H1 (cell line): Measurements from ENCODE around the gene FGF11.

Experiments used
- EP300 ChIP-seq, 2 experiments: IDR thresholded peaks; 1 replicate in 1 of 2; 2 replicates in 1 of 2; pipeline ENCODE4 v1.6.1; 2011 to 2012; ENCODE audit warnings: low read depth in 2 of 2, low read length in 2 of 2, mild to moderate bottlenecking in 2 of 2, borderline replicate concordance in 1 of 2, inconsistent platforms in 1 of 2, moderate library complexity in 1 of 2
- EZH2 ChIP-seq: fragments of 200-600 bp; sonication (generic); IDR thresholded peaks from 2 replicates; pipeline ENCODE4 v1.7.1; 2012; ENCODE audit warnings: low read depth, mild to moderate bottlenecking, moderate library complexity, low read length, inconsistent platforms; ENCODE audit not compliant: severe bottlenecking
- ZNF274 ChIP-seq: IDR thresholded peaks from 2 replicates; pipeline ENCODE4 v1.7.0; 2012; ENCODE audit warnings: low read length, borderline replicate concordance; ENCODE audit errors: extremely low read depth

GRCh38 chr17:7411427-7411750 lies 27.9 kb upstream of the FGF11 start:
- no peak for TF ChIP-seq EZH2
- no peak for TF ChIP-seq ZNF274
- TF ChIP-seq EP300 (IDR thresholded peaks at IDR 0.05; ENCODE audit: borderline replicate concordance in 1 of 2, low read depth in 2 of 2, low read length in 2 of 2), result no peak
